Measurements from ENCODE around the gene TNS4.
A peak's percentile ranks its signal among the peaks of the same experiment; 100 is the strongest.

TNS4 gene

DNA sequence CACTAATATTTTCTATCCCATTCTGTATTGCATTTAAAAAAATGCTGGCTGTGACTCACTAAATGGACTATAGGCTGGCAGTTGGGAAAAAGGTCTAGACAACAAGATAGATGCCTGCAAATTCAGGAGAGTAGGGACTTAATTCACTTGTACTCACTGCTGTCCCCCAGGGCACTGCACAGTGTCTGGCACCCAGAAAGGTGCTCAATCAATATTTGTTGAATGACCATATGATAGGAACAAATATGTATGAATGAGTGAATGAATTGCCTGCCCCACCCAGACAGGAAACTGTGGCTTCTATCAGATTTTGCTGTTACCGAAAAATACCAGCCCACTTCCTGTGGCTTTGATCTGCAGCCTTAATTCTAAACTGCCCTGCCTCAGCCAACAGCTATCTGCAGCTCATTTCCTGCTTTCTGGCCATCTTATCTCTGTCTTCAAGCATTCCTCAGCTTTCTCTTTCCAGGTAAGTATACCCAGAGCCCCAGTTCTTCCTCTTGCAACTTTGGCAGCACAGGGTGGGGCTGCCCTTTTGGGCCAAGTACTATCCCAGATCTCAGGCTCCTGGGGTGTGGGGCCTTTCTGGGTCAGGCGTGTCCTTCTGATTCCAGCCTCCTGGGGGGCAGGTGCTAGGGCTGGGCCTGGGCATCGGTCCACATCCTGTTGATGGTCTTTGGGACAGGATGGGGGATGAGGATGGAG lies 15.3 kb upstream of the TNS4 start:
- Histone ChIP-seq H3K9me3 (peaks cover 6% of the 10 kb centered on the region; the same call in 1 of the 2 replicates), H3K4me2 (peak overlapping the region; percentile 93), H3K4me3 (peak overlapping the region; percentile 71), H3K4me1 (peaks cover 98% of the 10 kb centered on the region), H3K36me3 (peaks cover 13% of the 10 kb centered on the region), H3K27ac (peak overlapping the region; percentile 96), H4K20me1 (no peaks in the 10 kb centered on the region), H3K9ac (peak overlapping the region; percentile 85), H3K27me3 (no peaks in the 10 kb centered on the region)
- no peak for TF ChIP-seq Cebpa-rat (IDR thresholded peaks at IDR 0.05)

DNA sequence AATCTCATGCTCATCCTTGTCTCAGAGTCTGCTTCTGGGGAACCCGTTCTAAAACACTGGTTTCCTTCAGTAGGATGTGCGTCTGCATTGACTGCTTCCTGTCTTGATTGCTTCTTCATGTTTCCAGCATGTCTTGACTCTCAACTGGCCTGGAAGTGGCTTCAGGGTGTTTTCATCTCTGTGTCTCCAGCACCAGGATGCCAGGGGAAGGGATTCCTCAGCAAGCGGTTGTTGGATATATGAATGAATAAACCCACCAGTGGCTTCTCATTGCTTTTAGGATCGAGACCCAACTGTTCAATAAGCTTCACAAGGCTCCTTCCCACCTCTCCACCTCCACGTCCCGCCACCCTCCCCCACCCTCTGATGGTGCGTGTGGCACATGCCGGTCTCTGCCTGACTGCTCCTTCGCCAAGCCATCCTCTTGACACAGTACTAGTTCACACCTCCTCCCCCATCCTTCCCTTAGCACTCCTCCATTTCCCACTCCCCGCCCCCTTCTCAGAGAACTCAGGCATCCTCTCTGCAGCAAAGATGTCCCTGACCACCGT lies 14.1 kb upstream of the TNS4 start:
- no peak for TF ChIP-seq Cebpa-rat (IDR thresholded peaks at IDR 0.05)
- H3K4me1 ChIP-seq: peaks cover 92% of the 10 kb centered on the region
- H3K27me3 ChIP-seq: no peaks in the 10 kb centered on the region
- H3K36me3 ChIP-seq: peaks cover 2% of the 10 kb centered on the region
- no peak overlapping the region for H3K4me3 ChIP-seq
- peak overlapping the region; percentile 96 for H3K27ac ChIP-seq
- no peaks in the 10 kb centered on the region for H3K9me3 ChIP-seq
- peak overlapping the region; percentile 60; the same call in 1 of the 2 replicates for H3K9ac ChIP-seq
- H4K20me1 ChIP-seq: no peaks in the 10 kb centered on the region
- H3K4me2 ChIP-seq: peak overlapping the region; percentile 93

DNA sequence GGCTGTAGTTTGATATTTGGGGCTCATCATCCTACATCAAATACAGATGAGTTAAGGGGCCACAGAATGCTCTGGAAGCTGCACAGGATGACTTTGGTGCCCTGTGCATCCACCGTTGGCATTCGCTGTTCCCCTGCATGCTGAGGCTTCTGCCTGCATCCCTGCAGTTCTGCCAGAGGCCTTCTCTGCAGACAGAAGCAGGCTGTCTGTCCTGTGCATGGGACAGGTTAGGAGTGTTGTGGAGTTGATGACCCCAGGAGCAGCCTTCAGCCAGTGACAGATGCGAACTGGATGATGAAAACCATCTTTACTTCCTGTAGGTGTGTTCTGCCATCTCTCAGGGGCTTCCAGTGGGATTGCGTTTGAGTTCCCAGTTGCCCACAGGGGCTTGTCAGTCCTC lies 13.6 kb upstream of the TNS4 start:
- Histone ChIP-seq H3K27ac (peak overlapping the region; percentile 96), H4K20me1 (no peaks in the 10 kb centered on the region), H3K27me3 (no peaks in the 10 kb centered on the region), H3K36me3 (no peaks in the 10 kb centered on the region), H3K4me3 (no peak overlapping the region), H3K4me1 (peaks cover 91% of the 10 kb centered on the region), H3K4me2 (peak overlapping the region; percentile 93), H3K9me3 (no peaks in the 10 kb centered on the region), H3K9ac (peak overlapping the region; percentile 28; the same call in 1 of the 2 replicates)
- no peak for TF ChIP-seq Cebpa-rat (IDR thresholded peaks at IDR 0.05)

DNA sequence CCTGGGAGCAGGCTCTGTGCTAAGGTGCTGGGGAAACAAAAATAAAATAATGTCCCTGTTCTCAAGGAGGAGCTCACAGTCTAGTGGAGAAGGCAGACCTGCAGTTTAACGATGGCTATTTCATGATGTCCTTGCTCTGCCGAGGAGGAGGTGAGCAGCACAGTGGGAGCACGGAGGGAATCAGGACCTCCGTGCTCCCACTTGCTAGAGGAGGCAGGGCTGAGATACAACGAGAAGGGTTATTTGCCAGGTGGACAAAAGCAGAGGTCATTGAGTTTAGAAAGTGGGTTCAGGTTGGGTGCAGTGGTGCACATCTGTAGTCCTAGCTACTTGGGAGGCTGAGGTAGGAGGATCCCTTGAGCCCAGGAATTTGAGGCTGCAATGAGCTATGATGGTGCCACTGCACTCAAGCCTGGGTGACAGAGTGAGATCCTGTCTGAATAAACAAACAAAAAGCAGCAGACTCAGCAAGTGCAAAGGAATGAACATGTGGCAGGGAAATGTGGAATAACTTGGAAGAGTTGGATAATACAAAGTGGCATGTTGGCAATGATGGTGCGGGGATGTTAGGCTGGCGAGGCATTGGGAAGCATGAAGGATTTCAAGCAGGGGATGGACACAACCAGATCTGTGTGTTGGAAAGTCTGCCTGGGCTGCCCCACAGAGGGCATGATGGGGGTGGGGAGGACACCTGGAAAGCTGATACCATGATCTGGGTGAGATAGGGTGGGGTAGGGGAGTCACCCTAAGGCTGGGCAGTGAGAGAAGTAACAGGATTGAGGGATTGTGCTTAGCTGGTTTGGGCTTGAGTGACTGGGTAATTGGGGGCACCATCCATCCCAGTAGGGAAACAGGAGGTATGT lies 12.8 kb upstream of the TNS4 start:
- Histone ChIP-seq H3K4me2 (peak overlapping the region; percentile 93), H3K27ac (peak overlapping the region; percentile 96), H3K27me3 (no peaks in the 10 kb centered on the region), H3K36me3 (no peaks in the 10 kb centered on the region), H4K20me1 (no peaks in the 10 kb centered on the region), H3K4me3 (no peak overlapping the region), H3K9me3 (no peaks in the 10 kb centered on the region), H3K4me1 (peaks cover 90% of the 10 kb centered on the region), H3K9ac (no peak overlapping the region)
- TF ChIP-seq Cebpa-rat (IDR thresholded peaks at IDR 0.05): no peak

DNA sequence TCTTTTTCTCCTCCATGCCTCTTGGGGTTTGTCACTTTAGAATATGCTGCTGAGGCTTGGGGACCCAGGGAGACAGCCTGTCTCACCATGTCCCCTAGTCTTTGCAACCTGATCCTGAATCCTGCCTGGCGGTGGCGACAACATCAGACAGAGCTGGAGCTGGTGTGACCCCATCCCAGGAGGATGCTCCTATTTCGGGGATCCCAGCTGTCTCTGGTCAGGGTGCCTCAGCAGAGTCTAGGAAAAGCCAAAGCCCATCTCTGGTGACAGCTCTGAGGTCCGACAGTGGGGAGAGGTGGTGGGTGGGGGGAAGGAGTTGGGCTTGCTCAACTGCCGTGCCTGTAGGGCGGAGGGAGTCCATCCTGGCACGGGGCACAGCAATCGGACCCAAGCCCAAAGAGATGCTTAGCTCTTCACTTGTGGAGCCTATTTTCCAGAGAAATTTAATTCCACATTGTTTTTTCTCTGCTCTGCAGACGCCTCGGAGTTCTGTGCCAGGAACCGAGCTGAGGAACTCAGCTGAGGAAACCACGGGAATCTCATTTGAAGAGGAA lies 10.3 kb upstream of the TNS4 start:
- no peak for TF ChIP-seq Cebpa-rat (IDR thresholded peaks at IDR 0.05)
- Histone ChIP-seq H3K9ac (no peak overlapping the region), H3K27ac (peak overlapping the region; percentile 59), H3K36me3 (no peaks in the 10 kb centered on the region), H4K20me1 (no peaks in the 10 kb centered on the region), H3K9me3 (no peaks in the 10 kb centered on the region), H3K27me3 (no peaks in the 10 kb centered on the region), H3K4me1 (peaks cover 77% of the 10 kb centered on the region), H3K4me2 (peak overlapping the region; percentile 66), H3K4me3 (no peak overlapping the region)

DNA sequence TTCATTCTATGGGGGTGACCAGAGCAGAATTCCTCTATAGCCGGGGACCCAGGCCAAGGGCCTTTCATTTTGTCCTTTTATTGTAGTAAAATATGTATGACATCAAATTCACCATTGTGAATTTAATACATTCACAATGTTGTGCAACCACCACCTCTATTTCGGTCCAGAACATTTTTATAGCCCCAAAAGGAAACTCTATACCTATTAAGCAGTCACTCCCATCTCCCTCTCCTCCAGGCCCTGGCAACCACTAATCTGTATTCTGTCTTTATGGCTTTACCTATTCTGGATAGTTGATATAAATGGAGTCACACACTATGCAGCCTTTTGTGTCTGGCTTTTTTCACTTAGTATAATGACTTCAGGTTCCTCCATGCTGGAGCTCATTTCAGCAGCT lies 9.7 kb upstream of the TNS4 start:
- peak overlapping the region; percentile 59 for H3K27ac ChIP-seq

DNA sequence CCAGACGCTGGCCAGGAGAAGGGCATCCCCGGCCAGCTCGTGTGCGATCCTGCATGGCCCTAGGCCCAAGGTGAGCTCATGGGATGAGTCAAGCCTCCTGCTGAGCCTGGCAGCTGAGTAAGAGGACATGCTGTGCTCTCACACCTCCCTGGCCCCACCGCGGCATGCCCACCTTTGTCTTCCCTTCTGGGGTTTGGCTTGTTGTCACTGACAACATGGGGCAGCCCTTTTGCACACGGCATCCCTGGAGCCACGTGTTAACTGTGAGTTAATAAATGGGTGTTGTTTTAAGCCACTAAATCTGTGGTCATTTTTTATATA lies 8.9 kb upstream of the TNS4 start:
- Histone ChIP-seq H3K4me2 (peak overlapping the region; percentile 35), H3K27ac (peak overlapping the region; percentile 46), H3K4me3 (no peak overlapping the region), H3K4me1 (peaks cover 78% of the 10 kb centered on the region), H3K9me3 (no peaks in the 10 kb centered on the region), H3K9ac (no peak overlapping the region), H4K20me1 (no peaks in the 10 kb centered on the region), H3K27me3 (no peaks in the 10 kb centered on the region), H3K36me3 (no peaks in the 10 kb centered on the region)
- TF ChIP-seq Cebpa-rat (IDR thresholded peaks at IDR 0.05): no peak

More for the DNA sequence above, 9.7 kb upstream of the TNS4 start:
- no peak overlapping the region for H3K9ac ChIP-seq
- no peak overlapping the region for H3K4me3 ChIP-seq
- TF ChIP-seq Cebpa-rat (IDR thresholded peaks at IDR 0.05): no peak
- peaks cover 78% of the 10 kb centered on the region for H3K4me1 ChIP-seq
- no peaks in the 10 kb centered on the region for H3K36me3 ChIP-seq
- no peaks in the 10 kb centered on the region for H4K20me1 ChIP-seq
- H3K27me3 ChIP-seq: no peaks in the 10 kb centered on the region
- no peak overlapping the region for H3K4me2 ChIP-seq
- no peaks in the 10 kb centered on the region for H3K9me3 ChIP-seq

DNA sequence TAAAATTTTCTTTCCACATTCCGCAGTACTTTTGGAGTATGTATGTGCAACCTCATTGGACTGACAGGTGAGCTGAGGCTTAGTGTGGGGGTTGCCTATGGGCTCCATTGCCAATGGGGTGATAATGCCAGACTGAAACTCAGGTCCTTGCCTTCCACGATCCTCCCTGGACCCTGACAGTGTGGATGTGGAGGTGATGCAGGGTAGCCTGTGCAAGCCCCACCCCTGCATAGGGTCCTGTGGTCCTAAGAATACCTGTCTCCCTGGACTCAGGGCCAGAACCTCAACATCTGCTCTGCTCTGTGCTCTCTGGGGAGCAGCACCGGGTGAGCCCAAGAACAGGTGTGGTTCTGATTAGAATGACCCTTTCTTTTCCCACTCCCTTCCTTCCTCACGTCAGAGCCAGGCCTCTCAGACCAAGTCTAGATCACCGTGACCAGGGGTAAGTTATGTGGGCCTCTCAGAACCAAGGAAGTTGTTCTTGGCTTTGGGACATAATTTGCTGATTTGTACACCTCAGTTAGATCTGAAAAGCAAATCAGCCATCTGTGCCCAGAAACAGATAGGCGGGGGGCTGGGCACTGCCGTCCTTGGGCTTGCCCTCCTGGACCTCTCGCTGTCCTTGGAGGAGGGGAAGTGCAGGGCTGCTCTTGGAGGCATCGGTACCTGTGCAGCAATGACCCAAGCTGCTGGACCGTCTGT lies 8.4 kb upstream of the TNS4 start:
- H3K4me1 ChIP-seq: peaks cover 75% of the 10 kb centered on the region
- H3K4me2 ChIP-seq: peak overlapping the region; percentile 35
- H3K36me3 ChIP-seq: no peaks in the 10 kb centered on the region
- no peak overlapping the region for H3K9ac ChIP-seq
- no peaks in the 10 kb centered on the region for H4K20me1 ChIP-seq
- no peaks in the 10 kb centered on the region for H3K27me3 ChIP-seq
- no peaks in the 10 kb centered on the region for H3K9me3 ChIP-seq
- TF ChIP-seq Cebpa-rat (IDR thresholded peaks at IDR 0.05): no peak
- H3K4me3 ChIP-seq: no peak overlapping the region
- peak overlapping the region; percentile 46 for H3K27ac ChIP-seq

DNA sequence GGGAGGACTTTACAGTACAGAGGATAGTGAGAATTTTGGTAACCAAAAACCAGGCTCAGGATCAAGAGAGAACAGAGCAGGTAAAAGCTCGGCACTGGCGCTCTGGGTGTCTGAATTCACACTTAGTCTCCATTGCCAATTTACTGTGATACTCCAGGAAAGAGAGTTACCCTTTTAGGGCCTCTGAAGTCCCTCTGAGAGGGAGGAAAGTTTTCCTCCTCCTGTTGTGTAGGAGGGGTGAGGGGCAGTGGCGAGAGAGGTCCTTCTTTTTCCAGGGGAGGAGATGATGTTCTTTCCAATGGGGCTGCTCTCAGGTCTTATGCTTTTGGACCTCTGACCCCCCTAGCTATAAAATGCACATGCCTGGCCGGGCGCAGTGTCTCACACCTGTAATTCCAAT lies 5.4 kb upstream of the TNS4 start:
- Histone ChIP-seq H3K4me3 (no peak overlapping the region), H3K9ac (no peak overlapping the region), H3K27ac (no peak overlapping the region), H4K20me1 (no peaks in the 10 kb centered on the region), H3K36me3 (no peaks in the 10 kb centered on the region), H3K4me2 (no peak overlapping the region), H3K9me3 (no peaks in the 10 kb centered on the region), H3K4me1 (peaks cover 61% of the 10 kb centered on the region), H3K27me3 (no peaks in the 10 kb centered on the region)
- TF ChIP-seq Cebpa-rat (IDR thresholded peaks at IDR 0.05): no peak

Measured in BLaER1 (cell line).